Ureter (tissue), 1 donor: ENCODE data around the gene AHDC1. TPM values are rescaled to one million over a fixed set of nuclear protein-coding genes. Genes with fewer than 3 reads are reported as not detected.

Experiments used
- total RNA-seq: library from RNA; stranded (reverse); gene quantifications from one replicate; pipeline ENCODE4 v1.2.4, GENCODE V29; 2023
- donor health status: DM: yes; HTN: yes; CAD: no.

The AHDC1 gene
- total RNA-seq, 1 donor from 2014 or later: 27.3 TPM

Other genes with a start within 250 kb of the AHDC1 start
- 75.5 TPM for gene MAP3K6, start 237.2 kb downstream of the AHDC1 start, total RNA-seq
- 2.1 TPM for gene FCN3, start 229.3 kb downstream of the AHDC1 start, total RNA-seq
- gene CD164L2, start 220.8 kb downstream of the AHDC1 start, total RNA-seq: not detected
- gene GPR3, start 211.5 kb downstream of the AHDC1 start, total RNA-seq: 0.47 TPM
- gene WASF2, start 114.0 kb downstream of the AHDC1 start, total RNA-seq: 141 TPM
- gene FGR, start 31.0 kb upstream of the AHDC1 start, total RNA-seq: 17.2 TPM
- 14.3 TPM for gene IFI6, start 68.0 kb upstream of the AHDC1 start, total RNA-seq
- 17.5 TPM for gene FAM76A, start 121.8 kb upstream of the AHDC1 start, total RNA-seq
- 64.6 TPM for gene STX12, start 169.1 kb upstream of the AHDC1 start, total RNA-seq
- gene PPP1R8, start 226.6 kb upstream of the AHDC1 start, total RNA-seq: 46.2 TPM